Neural crest cell (in vitro differentiated cells): ENCODE measurements around the gene PMCH. TPM values are rescaled to one million over a fixed set of nuclear protein-coding genes. Genes with fewer than 3 reads are reported as not detected.

Experiments
- DNase-seq: peaks from one replicate; pipeline ENCODE4 v3.0.0; 2021; ENCODE audit warnings: low read depth, mixed read lengths, low spot score
- H3K27ac Mint-ChIP-seq: one replicate; pipeline ENCODE4 v1.8.0; 2021; ENCODE audit warnings: mild to moderate bottlenecking, mixed read lengths; ENCODE audit not compliant: unreplicated experiment
- H3K27me3 Mint-ChIP-seq: 2 replicates; pipeline ENCODE4 v1.8.0; 2021; ENCODE audit warnings: low read depth, mild to moderate bottlenecking, mixed read lengths
- H3K36me3 Mint-ChIP-seq: 2 replicates; pipeline ENCODE4 v1.8.0; 2021; ENCODE audit warnings: low read depth, mild to moderate bottlenecking, mixed read lengths
- H3K4me1 Mint-ChIP-seq: 2 replicates; pipeline ENCODE4 v1.8.0; 2021; ENCODE audit warnings: mixed read lengths
- H3K4me3 Mint-ChIP-seq: one replicate; pipeline ENCODE4 v1.8.0; 2021; ENCODE audit warnings: mild to moderate bottlenecking, mixed read lengths
- H3K9me3 Mint-ChIP-seq: 2 replicates; pipeline ENCODE4 v1.8.0; 2021; ENCODE audit warnings: mixed read lengths
- CTCF ChIP-seq: fragments of 200-600 bp; sonication (generic); conservative IDR thresholded peaks from 2 replicates; pipeline ENCODE4 v1.5.0; 2021; ENCODE audit warnings: antibody characterized with exemption, mild to moderate bottlenecking
- total RNA-seq: library from RNA; stranded (reverse); gene quantifications from 2 replicates; pipeline ENCODE4 v1.2.1, GENCODE V29; 2021

PMCH gene
- total RNA-seq, 1 donor from 2014 or later = not detected

GRCh38 chr12:102220736-102221135 is 23.1 kb upstream of the PMCH start:
- no peaks in the 10 kb centered on the region for H3K36me3 Mint-ChIP-seq
- H3K4me3 Mint-ChIP-seq = no peak overlapping the region
- H3K9me3 Mint-ChIP-seq = peaks cover 2% of the 10 kb centered on the region
- TF ChIP-seq CTCF = no peak
- no peaks in the 10 kb centered on the region for H3K4me1 Mint-ChIP-seq
- H3K27me3 Mint-ChIP-seq = no peaks in the 10 kb centered on the region
- DNase-seq = no peak
- no peak overlapping the region for H3K27ac Mint-ChIP-seq

- DNase-seq = no peak
- no peaks in the 10 kb centered on the region for H3K27me3 Mint-ChIP-seq
These were observed 18.5 kb upstream of the PMCH start for GRCh38 chr12:102215992-102216691.

GRCh38 chr12:102204025-102204424 is 6.4 kb upstream of the PMCH start:
- peaks cover 22% of the 10 kb centered on the region for H3K9me3 Mint-ChIP-seq
- TF ChIP-seq CTCF = no peak
- no peak overlapping the region for H3K27ac Mint-ChIP-seq
- no peak overlapping the region for H3K4me3 Mint-ChIP-seq
- peaks cover 50% of the 10 kb centered on the region for H3K36me3 Mint-ChIP-seq
- H3K27me3 Mint-ChIP-seq = no peaks in the 10 kb centered on the region
- DNase-seq = no peak
- no peaks in the 10 kb centered on the region for H3K4me1 Mint-ChIP-seq

More at GRCh38 chr12:102215992-102216691, 18.5 kb upstream of the PMCH start:
- no peak for TF ChIP-seq CTCF
- Mint-ChIP-seq H3K27ac (no peak overlapping the region), H3K4me3 (no peak overlapping the region), H3K36me3 (peaks cover 4% of the 10 kb centered on the region), H3K4me1 (no peaks in the 10 kb centered on the region), H3K9me3 (no peaks in the 10 kb centered on the region)

GRCh38 chr12:102202556-102202955 is 4.9 kb upstream of the PMCH start:
- DNase-seq = no peak
- Mint-ChIP-seq H3K9me3 (peaks cover 14% of the 10 kb centered on the region), H3K27me3 (no peaks in the 10 kb centered on the region), H3K4me3 (no peak overlapping the region), H3K4me1 (no peaks in the 10 kb centered on the region), H3K27ac (no peak overlapping the region), H3K36me3 (peaks cover 36% of the 10 kb centered on the region)
- TF ChIP-seq CTCF = no peak

GRCh38 chr12:102201436-102202061 is 3.9 kb upstream of the PMCH start:
- no peak overlapping the region for H3K4me3 Mint-ChIP-seq
- H3K27ac Mint-ChIP-seq = no peak overlapping the region
- H3K27me3 Mint-ChIP-seq = no peaks in the 10 kb centered on the region
- no peak for TF ChIP-seq CTCF
- H3K4me1 Mint-ChIP-seq = no peaks in the 10 kb centered on the region
- DNase-seq = no peak
- peaks cover 11% of the 10 kb centered on the region for H3K9me3 Mint-ChIP-seq
- peaks cover 32% of the 10 kb centered on the region for H3K36me3 Mint-ChIP-seq
